Lower leg skin (tissue), 4 donors: ENCODE results near the gene RAB11FIP5. TPM values are rescaled to one million over a fixed set of nuclear protein-coding genes. Genes with fewer than 3 reads are reported as not detected.
"Not testable (repeated sequence)": the region's sequence is repeated elsewhere in the genome, so short reads cannot be mapped to it uniquely, and the experiment has no call there.

ENCODE experiments used
- DNase-seq, 2 donors: peaks; one replicate each; pipeline ENCODE4 v3.0.0-alpha.2; 2019; ENCODE audit warnings: low spot score in 2 of 2
- H3K4me3 ChIP-seq: fragments of 200-600 bp; sonication (generic); 2 replicates; pipeline ENCODE4 v1.5.1; 2017; ENCODE audit warnings: mild to moderate bottlenecking, low read depth; ENCODE audit not compliant: poor library complexity, severe bottlenecking
- CTCF ChIP-seq, 3 donors: fragments of 450-650 bp; IDR thresholded peaks; one replicate each; pipeline ENCODE4 v1.5.1; 2016; ENCODE audit warnings: antibody characterized with exemption in 3 of 3, mild to moderate bottlenecking in 3 of 3, moderate library complexity in 2 of 3
- POLR2A ChIP-seq, 2 donors: fragments of 450-650 bp; IDR thresholded peaks; one replicate each; pipeline ENCODE4 v1.6.1; 2016 to 2017; ENCODE audit warnings: antibody characterized with exemption in 2 of 2, mild to moderate bottlenecking in 1 of 2, moderate library complexity in 1 of 2
- WGBS, 2 donors: methylation state at CpG; one replicate each; pipeline ENCODE4 v1.1.5; 2018; 5-methylcytosine and 5-hydroxymethylcytosine counted together
- intact Hi-C: fragments of 100-400 bp; cut with DNase I; formaldehyde crosslinking; loops from one replicate; pipeline ENCODE4 v1.15.0; 2023; ENCODE audit warnings: low total_unique reads
- total RNA-seq, 4 donors: library from RNA; depleted of rRNA; stranded (reverse); fragments of >200 nt; gene quantifications; one replicate each; pipeline ENCODE4 v1.1.0, GENCODE V29; 2016

RAB11FIP5 gene
- total RNA-seq, 4 donors from 2014 or later = 35.7 to 43.7 (median 42.0) TPM

DNA sequence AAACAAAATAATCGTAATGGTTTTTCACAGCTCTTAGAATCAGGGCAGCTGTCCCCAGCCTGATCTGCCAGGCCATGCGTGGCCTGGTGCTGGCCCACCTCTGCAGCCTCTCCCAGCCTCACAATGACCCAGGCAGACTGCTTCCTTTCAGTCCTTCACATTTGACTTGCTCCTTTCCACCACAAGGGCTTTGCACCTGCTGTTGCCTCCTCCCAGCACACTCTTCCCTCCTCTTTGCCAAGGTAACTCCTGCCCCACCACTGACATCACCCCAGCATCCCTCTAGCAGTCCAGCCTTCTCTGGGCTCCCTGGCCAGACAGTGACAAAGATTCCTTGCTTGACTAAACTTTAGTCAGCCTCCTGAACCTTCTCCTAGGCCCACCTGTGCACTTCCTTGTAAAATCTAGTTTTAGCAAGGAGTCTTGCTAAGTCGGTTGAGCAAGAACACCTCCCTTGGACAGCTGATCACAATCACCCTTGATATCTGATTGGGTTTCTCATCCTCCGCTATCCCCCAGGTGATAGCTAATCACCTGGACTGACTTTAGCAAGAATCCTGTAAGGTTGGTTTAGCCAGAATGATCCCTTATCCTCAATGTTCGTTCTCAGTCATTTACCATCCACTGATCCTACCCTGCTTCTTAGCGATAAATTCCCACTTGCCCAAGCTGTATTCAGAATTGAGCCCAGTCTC is 16.2 kb upstream of the RAB11FIP5 start:
- DNase-seq = no peak
- no peak overlapping the region for H3K4me3 ChIP-seq
- TF ChIP-seq POLR2A (IDR thresholded peaks at IDR 0.05) (no peak), CTCF (IDR thresholded peaks at IDR 0.05) (no peak)
- WGBS, 2 donors = 74 to 84% methylated on average over 6 of the region's 6 CpGs
- intact Hi-C loops = no loop called here

- DNase-seq = no peak
- TF ChIP-seq CTCF (IDR thresholded peaks at IDR 0.05) (no peak), POLR2A (IDR thresholded peaks at IDR 0.05) (no peak)
- WGBS, 2 donors = 21 to 29% methylated on average over 1 of the region's 1 CpG
- intact Hi-C loops = no loop called here
- H3K4me3 ChIP-seq = no peak overlapping the region
These were observed 9.8 kb upstream of the RAB11FIP5 start for GRCh38 chr2:73122536-73122935.

- DNase-seq, intact Hi-C loops, H3K4me3 ChIP-seq: not testable (repeated sequence)
- 89 to 90% methylated on average over 11 of the region's 11 CpGs for WGBS, 2 donors
These were observed 7.0 kb upstream of the RAB11FIP5 start for GRCh38 chr2:73119611-73120239.

GRCh38 chr2:73117441-73117840 is 4.7 kb upstream of the RAB11FIP5 start:
- TF ChIP-seq CTCF (IDR thresholded peaks at IDR 0.05) = no peak
- no peak for TF ChIP-seq POLR2A (IDR thresholded peaks at IDR 0.05)
- 44 to 62% methylated on average over 1 of the region's 1 CpG for WGBS, 2 donors

DNA sequence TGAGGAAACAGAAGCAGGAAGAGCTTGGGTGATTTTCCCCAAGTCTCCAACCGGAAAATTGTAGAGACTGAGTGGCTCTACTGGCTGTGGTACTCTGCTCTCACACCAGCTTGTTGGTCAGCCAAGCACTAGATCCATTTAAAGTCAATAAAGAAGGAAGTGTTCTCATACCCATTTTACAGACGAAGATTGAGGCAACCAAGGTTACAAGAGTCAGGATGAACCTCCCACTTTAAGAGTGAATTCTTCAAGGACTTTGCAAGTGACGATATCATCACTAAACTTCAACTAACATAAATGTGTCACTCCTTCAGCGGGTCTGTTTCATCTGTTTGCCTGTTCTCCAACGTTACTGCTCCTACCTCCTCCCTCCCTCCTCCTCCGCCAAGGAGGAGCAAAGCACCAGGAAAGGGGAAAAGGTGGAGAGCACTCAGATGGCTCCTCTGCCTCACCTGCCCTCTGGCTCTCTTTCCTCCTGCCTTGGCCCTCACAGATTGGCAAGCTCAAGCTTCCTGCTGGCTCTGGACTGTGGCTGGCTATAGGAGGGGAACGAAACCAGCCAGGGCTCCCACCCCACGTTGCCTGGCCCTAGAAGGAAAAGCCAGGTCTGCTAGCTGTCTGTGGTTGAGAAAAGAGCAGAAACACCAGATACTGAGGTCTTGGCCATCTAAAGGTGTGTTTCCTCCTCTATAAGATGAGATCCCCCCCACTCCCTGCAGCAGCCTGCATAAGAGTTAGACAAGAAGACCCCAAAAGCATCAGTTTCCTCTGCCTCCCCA is 3.6 kb upstream of the RAB11FIP5 start:
- 63 to 70% methylated on average over 8 of the region's 8 CpGs for WGBS, 2 donors
- no peak overlapping the region for H3K4me3 ChIP-seq
- TF ChIP-seq POLR2A (IDR thresholded peaks at IDR 0.05) (no peak), CTCF (IDR thresholded peaks at IDR 0.05) (no peak)
- intact Hi-C loops = no loop called here
- DNase-seq = peak in 1 of 2 donors; percentile 21

More at GRCh38 chr2:73117441-73117840, 4.7 kb upstream of the RAB11FIP5 start:
- intact Hi-C loops = no loop called here
- DNase-seq = no peak
- H3K4me3 ChIP-seq = no peak overlapping the region

DNA sequence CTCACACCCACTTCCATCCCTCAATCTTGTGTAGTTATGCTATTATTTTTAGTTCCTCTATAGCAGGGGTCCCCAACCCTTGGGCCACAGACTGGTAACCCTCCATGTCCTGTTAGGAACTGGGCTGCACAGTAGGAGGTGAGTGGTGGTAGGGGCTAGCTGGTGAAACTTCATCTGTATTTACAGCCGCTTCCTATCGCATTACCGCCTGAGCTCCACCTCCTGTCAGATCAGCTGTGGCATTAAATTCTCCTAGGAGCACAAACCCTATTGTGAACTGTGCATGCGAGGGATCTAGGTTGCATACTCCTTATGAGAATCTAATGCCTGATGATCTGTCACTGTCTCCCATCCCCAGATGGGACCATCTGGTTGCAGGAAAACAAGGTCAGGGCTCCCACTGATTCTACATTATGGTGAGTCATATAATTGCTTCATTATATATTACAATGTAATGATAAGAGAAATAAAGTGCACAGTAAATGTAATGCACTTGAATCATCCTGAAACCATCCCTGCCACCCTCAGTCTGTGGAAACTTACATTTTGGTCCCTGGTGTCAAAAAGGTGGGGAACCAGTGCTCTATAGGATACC is 1.6 kb upstream of the RAB11FIP5 start:
- WGBS, 2 donors = 89 to 98% methylated on average over 4 of the region's 4 CpGs
- intact Hi-C loops = no loop called here
- DNase-seq = peak in 1 of 2 donors; percentile 4
- H3K4me3 ChIP-seq = no peak overlapping the region
- TF ChIP-seq POLR2A (IDR thresholded peaks at IDR 0.05) (no peak), CTCF (IDR thresholded peaks at IDR 0.05) (no peak)
